Fibroblast of lung (primary cell): ENCODE data around the gene ARFGAP3. TPM values are rescaled to one million over a fixed set of nuclear protein-coding genes. Genes with fewer than 3 reads are reported as not detected.

Source experiments
- DNase-seq, 2 donors: peaks; one replicate each; pipeline versions ENCODE4 v3.0.0 to v3.0.0-alpha.2; 2010; ENCODE audit warnings: low read depth in 2 of 2
- H2AFZ ChIP-seq: 2 replicates; pipeline ENCODE4 v1.5.1; 2012; ENCODE audit warnings: low read length, control low read depth, inconsistent platforms
- H3K27ac ChIP-seq: 2 replicates; pipeline ENCODE4 v1.5.1; 2011; ENCODE audit warnings: low read length, control low read depth; ENCODE audit not compliant: insufficient read depth
- H3K27me3 ChIP-seq: 2 replicates; pipeline ENCODE4 v1.5.1; 2011; ENCODE audit warnings: mild to moderate bottlenecking, low read length; ENCODE audit not compliant: control insufficient read depth, insufficient read depth
- H3K36me3 ChIP-seq: 2 replicates; pipeline ENCODE4 v1.5.1; 2011; ENCODE audit warnings: low read length; ENCODE audit not compliant: control insufficient read depth, insufficient read depth
- H3K4me1 ChIP-seq: 2 replicates; pipeline ENCODE4 v1.5.1; 2011; ENCODE audit warnings: low read length; ENCODE audit not compliant: control insufficient read depth, insufficient read depth; ENCODE audit errors: extremely low read depth
- H3K4me2 ChIP-seq: 2 replicates; pipeline ENCODE4 v1.5.1; 2011; ENCODE audit warnings: low read length, control low read depth; ENCODE audit not compliant: insufficient read depth; ENCODE audit errors: extremely low read depth
- H3K4me3 ChIP-seq, 4 experiments: fragments of 200-600 bp in 1 of 4; sonication (generic) in 1 of 4; replicated peaks in 1 of 4; 2 replicates each; pipeline ENCODE4 v1.5.1; 2011 to 2016; ENCODE audit warnings: low read length in 4 of 4, low read depth in 3 of 4, mild to moderate bottlenecking in 3 of 4, control low read depth in 2 of 4, inconsistent platforms in 1 of 4, mixed read lengths in 1 of 4; ENCODE audit not compliant: insufficient read depth in 1 of 4; ENCODE audit errors: control extremely low read depth in 1 of 4
- H3K79me2 ChIP-seq: 2 replicates; pipeline ENCODE4 v1.5.1; 2012; ENCODE audit warnings: mild to moderate bottlenecking, low read length, inconsistent platforms; ENCODE audit not compliant: control insufficient read depth, insufficient read depth
- H3K9ac ChIP-seq: 2 replicates; pipeline ENCODE4 v1.5.1; 2011; ENCODE audit warnings: mild to moderate bottlenecking, low read length, control low read depth; ENCODE audit not compliant: insufficient read depth
- H3K9me3 ChIP-seq: 2 replicates; pipeline ENCODE4 v1.5.1; 2012; ENCODE audit warnings: low read depth, low read length; ENCODE audit not compliant: control insufficient read depth, insufficient read depth
- H4K20me1 ChIP-seq: 2 replicates; pipeline ENCODE4 v1.5.1; 2011; ENCODE audit warnings: low read length; ENCODE audit not compliant: control insufficient read depth, insufficient read depth; ENCODE audit errors: extremely low read depth
- EZH2 ChIP-seq: IDR thresholded peaks from 2 replicates; pipeline ENCODE4 v1.5.1; 2012; ENCODE audit warnings: low read length, control low read depth, mild to moderate bottlenecking; ENCODE audit errors: missing control alignments
- polyA plus RNA-seq, 2 donors: library from polyadenylated mRNA; depleted of rRNA in 1 of 2; stranded (reverse) in 1 of 2; unstranded in 1 of 2; fragments of >200 nt; gene quantifications; 2 replicates each; pipeline ENCODE4 v1.2.1, GENCODE V29; 2011 to 2012; ENCODE audit warnings: missing spikeins in 1 of 2
- total RNA-seq: library from RNA; depleted of rRNA; stranded (reverse); fragments of >200 nt; gene quantifications from 2 replicates; pipeline ENCODE4 v1.2.1, GENCODE V29; 2014
- TF ChIP-seq, protein P1 (sequence below), 2 donors: IDR thresholded peaks in 1 of 2; conservative IDR thresholded peaks in 1 of 2; 1 replicate in 1 of 2; 2 replicates in 1 of 2; pipeline ENCODE4 v1.5.1; 2011 to 2012; ENCODE audit warnings: low read length in 2 of 2, control low read depth in 1 of 2, inconsistent platforms in 1 of 2, low read depth in 1 of 2, mild to moderate bottlenecking in 1 of 2

The ARFGAP3 gene
- total and polyA plus RNA-seq, 2 donors (not counting 1 experiment from before 2014, with no cell fraction given), result 62.1 to 74.1 TPM

DNA sequence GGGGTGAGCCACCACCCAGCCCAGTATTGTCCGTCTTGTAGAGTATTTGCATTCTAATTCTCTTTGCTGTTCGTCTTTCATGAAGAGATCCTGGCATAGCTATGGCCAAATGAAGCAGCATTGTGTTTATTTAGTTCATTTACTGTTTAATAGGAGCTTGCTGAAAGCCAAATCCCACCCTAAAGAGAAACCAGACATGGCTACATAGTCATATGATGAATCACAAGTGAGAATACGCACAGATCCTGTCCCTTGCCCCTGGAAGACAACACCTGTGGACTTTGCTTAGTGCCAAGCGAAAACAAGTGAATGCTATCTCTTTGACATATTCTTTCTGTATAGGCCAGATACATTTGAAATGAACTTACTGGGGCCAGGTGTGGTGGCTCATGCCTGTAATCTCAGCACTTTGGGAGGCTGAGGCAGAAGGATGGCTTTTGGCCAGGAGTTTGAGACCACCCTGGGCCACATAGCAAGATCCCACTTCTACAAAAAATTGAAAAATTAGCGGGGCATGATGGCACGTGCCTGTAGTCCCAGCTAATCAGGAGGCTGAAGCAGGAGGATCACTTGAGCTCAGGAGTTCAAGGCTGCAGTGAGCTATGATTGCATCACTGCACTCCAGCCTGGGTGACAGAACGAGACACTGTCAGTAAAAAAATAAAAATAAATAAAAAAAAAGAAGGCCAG is 5.1 kb upstream of the ARFGAP3 start:
- DNase-seq, result peak in 1 of 2 donors; percentile 89
- no peak overlapping the region for H3K9ac ChIP-seq
- H3K27ac ChIP-seq, result no peak overlapping the region
- no peaks in the 10 kb centered on the region for H3K9me3 ChIP-seq
- no peaks in the 10 kb centered on the region for H4K20me1 ChIP-seq
- H3K79me2 ChIP-seq, result no peaks in the 10 kb centered on the region
- H3K4me2 ChIP-seq, result no peak overlapping the region
- H3K4me3 ChIP-seq, result no peak overlapping the region
- peaks cover 3% of the 10 kb centered on the region for H3K4me1 ChIP-seq
- H2AFZ ChIP-seq, result no peak overlapping the region
- TF ChIP-seq, protein P1, sequence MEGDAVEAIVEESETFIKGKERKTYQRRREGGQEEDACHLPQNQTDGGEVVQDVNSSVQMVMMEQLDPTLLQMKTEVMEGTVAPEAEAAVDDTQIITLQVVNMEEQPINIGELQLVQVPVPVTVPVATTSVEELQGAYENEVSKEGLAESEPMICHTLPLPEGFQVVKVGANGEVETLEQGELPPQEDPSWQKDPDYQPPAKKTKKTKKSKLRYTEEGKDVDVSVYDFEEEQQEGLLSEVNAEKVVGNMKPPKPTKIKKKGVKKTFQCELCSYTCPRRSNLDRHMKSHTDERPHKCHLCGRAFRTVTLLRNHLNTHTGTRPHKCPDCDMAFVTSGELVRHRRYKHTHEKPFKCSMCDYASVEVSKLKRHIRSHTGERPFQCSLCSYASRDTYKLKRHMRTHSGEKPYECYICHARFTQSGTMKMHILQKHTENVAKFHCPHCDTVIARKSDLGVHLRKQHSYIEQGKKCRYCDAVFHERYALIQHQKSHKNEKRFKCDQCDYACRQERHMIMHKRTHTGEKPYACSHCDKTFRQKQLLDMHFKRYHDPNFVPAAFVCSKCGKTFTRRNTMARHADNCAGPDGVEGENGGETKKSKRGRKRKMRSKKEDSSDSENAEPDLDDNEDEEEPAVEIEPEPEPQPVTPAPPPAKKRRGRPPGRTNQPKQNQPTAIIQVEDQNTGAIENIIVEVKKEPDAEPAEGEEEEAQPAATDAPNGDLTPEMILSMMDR (conservative IDR thresholded peaks at IDR 0.05 in 1 of 2, IDR thresholded peaks at IDR 0.05 in 1 of 2; ENCODE audit: low read depth in 1 of 2, low read length in 2 of 2), result no peak
- no peak for TF ChIP-seq EZH2
- no peaks in the 10 kb centered on the region for H3K27me3 ChIP-seq
- no peaks in the 10 kb centered on the region for H3K36me3 ChIP-seq

DNA sequence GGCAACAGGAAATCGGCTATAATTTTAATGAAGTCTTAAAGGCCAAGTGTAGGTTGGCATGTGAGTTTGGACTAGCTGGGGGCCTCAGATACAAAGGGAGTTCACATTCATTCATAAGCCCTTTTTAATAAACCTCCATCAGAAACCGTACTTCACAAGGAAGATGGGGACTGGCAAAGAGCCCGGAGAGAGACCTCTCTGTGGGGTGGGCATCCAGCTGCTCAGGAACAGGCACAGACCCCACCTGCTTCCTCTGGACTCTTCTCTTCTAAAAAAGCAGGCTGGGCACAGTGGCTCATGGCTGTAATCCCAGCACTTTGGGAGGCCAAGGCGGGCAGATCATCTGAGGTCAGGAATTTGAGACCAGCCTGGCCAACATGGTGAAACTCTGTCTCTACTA is 3.9 kb upstream of the ARFGAP3 start:
- TF ChIP-seq, protein P1 (conservative IDR thresholded peaks at IDR 0.05 in 1 of 2, IDR thresholded peaks at IDR 0.05 in 1 of 2; ENCODE audit: low read depth in 1 of 2, low read length in 2 of 2), result no peak
- no peak for TF ChIP-seq EZH2
- H3K4me3 ChIP-seq, result no peak overlapping the region
- no peak overlapping the region for H2AFZ ChIP-seq
- peaks cover 3% of the 10 kb centered on the region for H3K4me1 ChIP-seq
- no peak overlapping the region for H3K4me2 ChIP-seq
- no peak for DNase-seq
- no peaks in the 10 kb centered on the region for H3K27me3 ChIP-seq
- no peak overlapping the region for H3K27ac ChIP-seq
- H3K36me3 ChIP-seq, result no peaks in the 10 kb centered on the region
- no peaks in the 10 kb centered on the region for H4K20me1 ChIP-seq
- H3K79me2 ChIP-seq, result peaks cover 6% of the 10 kb centered on the region
- no peaks in the 10 kb centered on the region for H3K9me3 ChIP-seq
- no peak overlapping the region for H3K9ac ChIP-seq

DNA sequence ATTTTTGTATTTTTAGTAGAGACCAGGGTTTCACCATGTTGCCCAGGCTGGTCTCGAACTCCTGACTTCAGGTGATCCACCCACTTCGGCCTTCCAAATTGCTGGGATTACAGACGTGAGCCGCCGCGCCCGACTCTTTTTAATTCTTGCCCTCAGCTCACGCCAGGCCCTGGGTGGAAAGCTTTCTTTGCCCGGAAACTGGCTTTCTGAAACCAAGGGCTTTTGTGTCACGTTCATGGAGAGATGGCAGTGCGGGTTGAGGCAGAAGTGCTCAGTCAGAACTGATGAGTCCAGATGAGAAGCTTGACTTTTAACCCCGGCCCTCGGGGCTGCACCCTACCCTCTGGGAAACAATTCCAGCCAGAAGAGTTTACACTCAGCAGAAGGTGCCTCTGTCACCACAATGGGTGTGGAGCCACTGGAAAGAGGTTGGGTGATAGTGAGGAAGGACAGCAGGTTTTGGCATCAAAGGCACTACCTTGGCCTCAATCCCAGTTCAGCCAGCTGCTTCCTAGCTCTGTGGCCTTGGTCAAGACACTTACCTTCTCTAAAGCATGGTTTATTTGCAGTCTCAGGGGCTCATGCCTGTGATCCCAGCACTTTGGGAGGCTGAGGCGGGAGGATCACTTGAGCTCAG is 890 bp upstream of the ARFGAP3 start:
- TF ChIP-seq EZH2, result no peak
- no peak overlapping the region for H3K4me3 ChIP-seq
- H3K4me1 ChIP-seq, result no peaks in the 10 kb centered on the region
- H2AFZ ChIP-seq, result no peak overlapping the region
- no peaks in the 10 kb centered on the region for H3K36me3 ChIP-seq
- H3K27ac ChIP-seq, result no peak overlapping the region
- no peak for DNase-seq
- no peaks in the 10 kb centered on the region for H3K9me3 ChIP-seq
- H3K79me2 ChIP-seq, result peaks cover 34% of the 10 kb centered on the region
- H3K4me2 ChIP-seq, result no peak overlapping the region
- H3K27me3 ChIP-seq, result no peaks in the 10 kb centered on the region
- no peaks in the 10 kb centered on the region for H4K20me1 ChIP-seq
- H3K9ac ChIP-seq, result no peak overlapping the region
